Lower lobe of right lung (tissue), 2 donors: ENCODE data around the gene STX3. TPM values are rescaled to one million over a fixed set of nuclear protein-coding genes. Genes with fewer than 3 reads are reported as not detected.
A peak's percentile ranks its signal among the peaks of the same experiment; 100 is the strongest.
"Not testable (repeated sequence)": the region's sequence is repeated elsewhere in the genome, so short reads cannot be mapped to it uniquely, and the experiment has no call there.

ENCODE experiments used
- ATAC-seq, 2 donors: fragments of 200-7000 bp; cut with Tn5 transposase; one replicate each; pipeline ENCODE4 v1.9.1; 2020 to 2022; ENCODE audit warnings: mild to moderate bottlenecking in 2 of 2, moderate library complexity in 2 of 2
- DNase-seq: peaks from one replicate; pipeline ENCODE4 v3.0.0-alpha.2; 2020
- H3K27ac ChIP-seq: fragments of 200-600 bp; one replicate; pipeline ENCODE4 v1.8.0; 2022
- H3K27me3 ChIP-seq: fragments of 200-600 bp; one replicate; pipeline ENCODE4 v1.8.0; 2022; ENCODE audit warnings: low read depth
- H3K36me3 ChIP-seq: fragments of 200-600 bp; one replicate; pipeline ENCODE4 v1.8.0; 2022; ENCODE audit warnings: mild to moderate bottlenecking
- H3K4me1 ChIP-seq: fragments of 200-600 bp; one replicate; pipeline ENCODE4 v1.8.0; 2022
- H3K4me3 ChIP-seq: fragments of 200-600 bp; one replicate; pipeline ENCODE4 v1.8.0; 2022; ENCODE audit warnings: mild to moderate bottlenecking
- H3K9me3 ChIP-seq: fragments of 200-600 bp; one replicate; pipeline ENCODE4 v1.8.0; 2022
- intact Hi-C: fragments of 100-400 bp; cut with DNase I; formaldehyde crosslinking; loops from one replicate; pipeline ENCODE4 v1.11.0; 2022
- total RNA-seq: library from RNA; stranded (reverse); fragmentation: NEBNext Ultra II Directional; extraction: Animal tissue kit (Norgen Biotek cat#: 25700); gene quantifications from one replicate; pipeline ENCODE4 v1.2.1, GENCODE V29; 2021
- TF ChIP-seq, protein P1 (sequence below): fragments of 200-600 bp; IDR thresholded peaks from one replicate; pipeline ENCODE4 v1.8.0; 2022; ENCODE audit warnings: antibody characterized with exemption, mild to moderate bottlenecking
- donor health status: DM: no; HTN: yes; CAD: no; lungs with severe emphysema.

STX3 gene
- total RNA-seq, 1 donor from 2014 or later: 59.4 TPM

DNA sequence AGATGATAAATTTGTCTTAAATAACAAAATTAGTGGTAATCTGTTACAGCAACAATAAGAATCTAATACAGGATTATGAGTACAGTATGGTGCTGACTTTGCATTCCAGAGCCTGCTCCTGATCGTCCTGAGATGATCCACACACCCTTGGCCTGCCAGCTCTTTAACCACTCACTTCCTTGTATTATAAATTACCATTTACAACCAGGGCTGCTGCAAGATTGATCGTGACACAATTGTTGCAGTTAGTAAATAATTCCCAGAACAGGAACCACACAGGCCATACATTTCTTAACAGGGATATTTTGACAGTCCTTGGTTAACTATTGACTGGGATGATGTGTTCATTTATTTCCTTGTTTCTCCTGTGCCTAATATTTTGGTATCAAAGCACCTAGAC lies 94.0 kb downstream of the STX3 start:
- H3K27me3 ChIP-seq: no peaks in the 10 kb centered on the region
- no peaks in the 10 kb centered on the region for H3K4me1 ChIP-seq
- H3K9me3 ChIP-seq: no peaks in the 10 kb centered on the region
- DNase-seq (no peak), ATAC-seq (peak; percentile 42 to 53)
- no peak overlapping the region for H3K27ac ChIP-seq
- TF ChIP-seq, protein P1, sequence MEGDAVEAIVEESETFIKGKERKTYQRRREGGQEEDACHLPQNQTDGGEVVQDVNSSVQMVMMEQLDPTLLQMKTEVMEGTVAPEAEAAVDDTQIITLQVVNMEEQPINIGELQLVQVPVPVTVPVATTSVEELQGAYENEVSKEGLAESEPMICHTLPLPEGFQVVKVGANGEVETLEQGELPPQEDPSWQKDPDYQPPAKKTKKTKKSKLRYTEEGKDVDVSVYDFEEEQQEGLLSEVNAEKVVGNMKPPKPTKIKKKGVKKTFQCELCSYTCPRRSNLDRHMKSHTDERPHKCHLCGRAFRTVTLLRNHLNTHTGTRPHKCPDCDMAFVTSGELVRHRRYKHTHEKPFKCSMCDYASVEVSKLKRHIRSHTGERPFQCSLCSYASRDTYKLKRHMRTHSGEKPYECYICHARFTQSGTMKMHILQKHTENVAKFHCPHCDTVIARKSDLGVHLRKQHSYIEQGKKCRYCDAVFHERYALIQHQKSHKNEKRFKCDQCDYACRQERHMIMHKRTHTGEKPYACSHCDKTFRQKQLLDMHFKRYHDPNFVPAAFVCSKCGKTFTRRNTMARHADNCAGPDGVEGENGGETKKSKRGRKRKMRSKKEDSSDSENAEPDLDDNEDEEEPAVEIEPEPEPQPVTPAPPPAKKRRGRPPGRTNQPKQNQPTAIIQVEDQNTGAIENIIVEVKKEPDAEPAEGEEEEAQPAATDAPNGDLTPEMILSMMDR: no peak
- no peaks in the 10 kb centered on the region for H3K36me3 ChIP-seq
- no peak overlapping the region for H3K4me3 ChIP-seq
- intact Hi-C loops: no loop called here

DNA sequence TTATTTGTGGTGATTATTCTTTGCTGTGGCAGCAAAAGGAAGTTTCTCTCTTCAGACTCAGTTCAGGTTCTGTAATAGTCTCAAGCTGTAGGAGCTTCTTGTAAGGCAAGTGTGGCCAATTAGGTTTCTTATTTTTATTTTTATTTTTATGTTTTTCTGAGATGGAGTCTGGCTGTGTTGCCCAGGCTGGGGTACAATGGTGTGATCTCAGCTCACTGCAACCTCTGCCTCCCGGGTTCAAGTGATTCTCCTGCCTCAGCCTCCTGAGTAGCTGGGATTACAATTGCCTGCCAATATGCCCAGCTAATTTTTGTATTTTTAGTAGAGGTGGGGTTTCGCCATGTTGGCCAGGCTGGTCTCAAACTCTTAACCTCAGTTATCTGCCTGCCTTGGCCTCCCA lies 94.4 kb downstream of the STX3 start:
- H3K4me3 ChIP-seq, H3K27ac ChIP-seq, H3K4me1 ChIP-seq, DNase-seq, H3K36me3 ChIP-seq, intact Hi-C loops, H3K27me3 ChIP-seq, ATAC-seq, H3K9me3 ChIP-seq: not testable (repeated sequence)

DNA sequence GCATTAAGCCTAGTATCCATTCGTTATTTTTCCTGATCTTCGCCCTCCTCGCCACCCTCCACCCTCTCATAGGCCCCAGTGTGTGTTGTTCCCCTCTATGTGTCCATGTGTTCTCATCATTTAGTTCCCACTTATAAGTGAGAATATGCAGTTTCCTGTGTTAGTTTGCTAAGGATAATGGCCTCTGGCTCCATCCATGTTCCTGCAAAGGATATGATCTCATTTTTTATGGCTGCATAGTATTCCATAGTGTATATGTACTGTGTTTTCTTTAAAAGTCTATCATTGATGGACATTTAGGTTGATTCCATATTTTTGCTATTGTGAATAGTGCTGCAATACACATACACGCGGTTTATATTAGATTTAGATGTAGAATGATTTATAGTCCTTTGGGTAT lies 96.2 kb downstream of the STX3 start:
- intact Hi-C loops: not testable (repeated sequence)

DNA sequence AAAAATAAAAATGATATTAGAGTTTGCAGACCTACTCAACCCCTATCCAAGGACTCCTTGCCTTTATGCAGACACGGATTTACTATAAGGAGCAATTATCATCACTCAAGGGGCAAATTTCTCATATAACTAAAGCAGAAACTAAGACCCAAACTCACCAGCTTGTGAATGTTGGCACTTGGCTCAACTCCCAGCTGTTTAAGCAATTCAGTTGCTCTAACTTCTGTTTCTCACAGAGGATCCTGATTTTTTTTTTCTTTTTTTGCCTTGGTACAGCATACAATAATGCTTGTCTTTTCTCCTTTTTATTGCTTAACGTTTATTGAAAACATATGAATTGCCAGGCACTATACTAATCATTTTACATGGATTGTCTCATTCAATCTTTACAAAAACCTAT lies 99.7 kb downstream of the STX3 start:
- TF ChIP-seq, protein P1: no peak
- Histone ChIP-seq H3K9me3 (no peaks in the 10 kb centered on the region), H3K27ac (no peak overlapping the region), H3K36me3 (no peaks in the 10 kb centered on the region), H3K27me3 (no peaks in the 10 kb centered on the region), H3K4me3 (no peak overlapping the region), H3K4me1 (no peaks in the 10 kb centered on the region)
- DNase-seq (no peak), ATAC-seq (no peak)
- intact Hi-C loops: no loop called here

More for the DNA sequence above, 96.2 kb downstream of the STX3 start:
- not testable (repeated sequence) for H3K4me3 ChIP-seq, H3K27ac ChIP-seq, DNase-seq, H3K36me3 ChIP-seq, H3K9me3 ChIP-seq, ATAC-seq, H3K27me3 ChIP-seq, H3K4me1 ChIP-seq

Other genes with a start within 250 kb of the STX3 start
- gene OR4D9, start 243.8 kb upstream of the STX3 start, total RNA-seq: not detected
- 37.7 TPM for gene OSBP, start 139.6 kb upstream of the STX3 start, total RNA-seq
- 38.2 TPM for gene PATL1, start 86.3 kb upstream of the STX3 start, total RNA-seq
- not detected for gene OR10V1, start 41.5 kb upstream of the STX3 start, total RNA-seq
- 29.7 TPM for gene MRPL16, start 55.4 kb downstream of the STX3 start, total RNA-seq
- not detected for gene CBLIF, start 90.1 kb downstream of the STX3 start, total RNA-seq
- gene TCN1, start 111.1 kb downstream of the STX3 start, total RNA-seq: 1.7 TPM
- not detected for gene OOSP3, start 123.4 kb downstream of the STX3 start, total RNA-seq
- gene OOSP1, start 183.1 kb downstream of the STX3 start, total RNA-seq: not detected
- not detected for gene OOSP4A, start 208.7 kb downstream of the STX3 start, total RNA-seq